HT1080 (cell line): ENCODE data around the gene RAB34. TPM values are rescaled to one million over a fixed set of nuclear protein-coding genes. Genes with fewer than 3 reads are reported as not detected.

Source experiments
- DNase-seq: peaks from one replicate; pipeline ENCODE4 v3.0.0-alpha.2; 2015; ENCODE audit warnings: low read depth
- polyA plus RNA-seq, 2 experiments: library from polyadenylated mRNA; depleted of rRNA; stranded (reverse); fragments of >200 nt; gene quantifications; 2 replicates each; pipeline ENCODE4 v1.2.3, GENCODE V29; 2015
- total RNA-seq: library from RNA; depleted of rRNA; stranded (reverse); fragments of >200 nt; shearing (Covaris generic); gene quantifications from 2 replicates; pipeline ENCODE4 v1.2.3, GENCODE V29; 2014; rRNA removed

RAB34 gene, protein sequence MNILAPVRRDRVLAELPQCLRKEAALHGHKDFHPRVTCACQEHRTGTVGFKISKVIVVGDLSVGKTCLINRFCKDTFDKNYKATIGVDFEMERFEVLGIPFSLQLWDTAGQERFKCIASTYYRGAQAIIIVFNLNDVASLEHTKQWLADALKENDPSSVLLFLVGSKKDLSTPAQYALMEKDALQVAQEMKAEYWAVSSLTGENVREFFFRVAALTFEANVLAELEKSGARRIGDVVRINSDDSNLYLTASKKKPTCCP
- 134 and 141 TPM in 2 replicates for total RNA-seq
- 101 and 118 TPM in 2 replicates for polyA plus RNA-seq (2015; cell fraction: cytosol; rRNA removed)
- 99.2 and 100 TPM in 2 replicates for polyA plus RNA-seq (2015; cell fraction: nucleus; rRNA removed)

DNA sequence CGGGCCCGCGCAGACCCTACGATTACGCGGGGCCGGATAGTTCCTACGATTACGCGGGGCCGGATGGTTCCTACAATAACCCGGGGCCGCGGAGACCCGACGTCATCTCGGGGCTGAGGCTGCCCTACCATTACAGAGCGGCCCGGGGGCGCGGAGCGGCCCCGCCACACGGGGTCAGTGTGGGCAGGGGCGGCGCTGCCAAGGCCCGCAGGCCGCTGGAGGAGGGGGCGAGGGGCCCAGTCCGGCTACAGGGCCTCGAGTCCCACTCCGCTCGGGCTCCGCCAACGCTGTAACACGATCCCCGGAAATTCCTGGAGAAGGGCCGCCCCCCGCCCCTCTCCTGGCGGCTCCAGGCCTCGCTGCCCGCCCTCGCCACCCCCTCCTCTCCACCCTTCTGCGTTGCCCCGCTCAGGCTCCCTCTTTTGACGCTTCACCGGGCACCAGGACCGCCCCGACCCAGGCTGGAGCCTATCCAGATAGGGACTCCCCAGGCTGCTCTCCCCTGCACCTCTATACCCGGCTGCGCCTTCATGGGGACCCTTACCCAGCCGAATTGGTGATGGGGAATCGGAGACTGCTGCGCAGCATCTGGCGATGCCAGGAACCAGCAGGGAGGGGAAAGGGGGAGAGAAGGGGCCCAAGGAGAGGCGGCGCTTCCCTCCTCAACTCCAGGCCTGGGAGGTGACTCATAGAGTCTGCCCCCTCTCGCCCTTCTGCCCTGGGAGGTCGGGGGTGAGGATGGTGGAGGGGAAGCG, at the start of gene RAB34:
Gene RAB34 (minus strand): TSS at position 291 of the 755 bp plus-strand sequence. CDS start 602 bp downstream, outside the sequence.
- peak; percentile 79 for DNase-seq

DNA sequence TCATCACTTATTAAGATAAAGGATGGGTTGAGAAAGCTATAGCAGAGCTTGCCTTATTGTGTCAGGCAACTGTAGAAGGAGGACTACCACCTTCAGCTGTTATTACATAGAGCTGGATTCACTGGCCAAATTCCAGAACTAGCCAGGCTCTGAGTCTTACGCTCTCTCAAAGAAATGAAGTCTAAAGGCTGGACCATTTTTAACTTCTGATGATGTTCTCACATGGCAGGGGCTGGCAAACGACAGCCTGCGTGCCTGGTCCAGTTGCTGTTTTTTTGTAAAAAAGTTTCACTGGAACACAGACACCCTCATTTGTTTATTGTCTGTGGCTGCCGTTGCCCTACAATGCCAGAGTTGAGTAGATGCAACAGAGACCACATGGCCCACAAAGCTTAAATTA, 47.4 kb upstream of the RAB34 start:
- DNase-seq: no peak

DNA sequence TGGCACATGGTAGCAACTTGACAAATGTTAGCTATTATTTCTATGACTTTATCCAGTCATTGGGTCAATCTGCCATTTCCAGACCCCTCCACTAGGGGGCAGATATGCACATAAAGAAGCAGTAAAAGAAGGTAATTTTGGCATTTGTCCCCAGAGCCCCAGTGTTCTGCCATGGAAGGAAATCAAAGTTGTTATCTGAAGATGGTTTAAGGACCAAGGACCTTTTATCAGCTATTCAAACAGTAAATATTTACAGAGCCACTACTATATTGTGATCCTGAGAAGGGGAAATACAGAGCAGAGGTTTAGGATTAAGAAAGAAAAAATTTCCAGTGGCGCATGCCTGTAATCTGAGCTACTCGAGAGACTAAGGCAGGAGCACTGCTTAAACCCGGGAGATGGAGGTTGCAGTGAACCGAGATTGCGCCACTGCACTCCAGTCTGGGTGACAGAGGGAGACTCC, 46.2 kb upstream of the RAB34 start:
- peak; percentile 66 for DNase-seq

DNA sequence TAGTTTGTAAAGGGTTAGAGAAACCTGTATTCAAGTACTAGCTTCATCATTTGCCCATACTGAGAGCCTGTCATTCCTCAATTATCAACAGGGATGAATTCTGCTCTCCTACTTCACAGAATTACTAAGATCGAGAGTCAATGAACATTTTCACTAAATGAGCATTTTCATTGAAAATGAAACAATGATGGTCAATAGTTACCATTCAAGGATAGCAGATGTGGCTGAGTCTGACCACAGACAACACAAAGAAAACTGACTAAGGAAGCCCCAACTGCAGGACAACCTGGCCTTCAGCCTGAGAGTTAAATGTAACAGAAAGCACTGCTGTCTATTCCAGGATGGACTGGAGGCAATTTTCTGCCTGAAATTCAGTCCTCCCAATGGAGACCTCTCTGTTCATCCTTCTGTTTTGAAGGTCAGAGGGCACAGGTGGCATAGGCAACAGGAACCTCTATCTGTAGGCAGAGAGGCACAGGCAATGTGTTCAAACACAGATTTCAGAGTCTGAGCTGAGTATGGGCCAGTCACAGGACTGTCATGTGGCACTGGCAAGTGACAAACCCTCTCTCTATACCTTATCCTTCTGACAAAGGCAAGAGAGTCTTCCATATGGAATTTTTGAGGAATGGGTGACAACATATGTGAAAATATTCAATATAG, 45.6 kb upstream of the RAB34 start:
- DNase-seq: no peak

DNA sequence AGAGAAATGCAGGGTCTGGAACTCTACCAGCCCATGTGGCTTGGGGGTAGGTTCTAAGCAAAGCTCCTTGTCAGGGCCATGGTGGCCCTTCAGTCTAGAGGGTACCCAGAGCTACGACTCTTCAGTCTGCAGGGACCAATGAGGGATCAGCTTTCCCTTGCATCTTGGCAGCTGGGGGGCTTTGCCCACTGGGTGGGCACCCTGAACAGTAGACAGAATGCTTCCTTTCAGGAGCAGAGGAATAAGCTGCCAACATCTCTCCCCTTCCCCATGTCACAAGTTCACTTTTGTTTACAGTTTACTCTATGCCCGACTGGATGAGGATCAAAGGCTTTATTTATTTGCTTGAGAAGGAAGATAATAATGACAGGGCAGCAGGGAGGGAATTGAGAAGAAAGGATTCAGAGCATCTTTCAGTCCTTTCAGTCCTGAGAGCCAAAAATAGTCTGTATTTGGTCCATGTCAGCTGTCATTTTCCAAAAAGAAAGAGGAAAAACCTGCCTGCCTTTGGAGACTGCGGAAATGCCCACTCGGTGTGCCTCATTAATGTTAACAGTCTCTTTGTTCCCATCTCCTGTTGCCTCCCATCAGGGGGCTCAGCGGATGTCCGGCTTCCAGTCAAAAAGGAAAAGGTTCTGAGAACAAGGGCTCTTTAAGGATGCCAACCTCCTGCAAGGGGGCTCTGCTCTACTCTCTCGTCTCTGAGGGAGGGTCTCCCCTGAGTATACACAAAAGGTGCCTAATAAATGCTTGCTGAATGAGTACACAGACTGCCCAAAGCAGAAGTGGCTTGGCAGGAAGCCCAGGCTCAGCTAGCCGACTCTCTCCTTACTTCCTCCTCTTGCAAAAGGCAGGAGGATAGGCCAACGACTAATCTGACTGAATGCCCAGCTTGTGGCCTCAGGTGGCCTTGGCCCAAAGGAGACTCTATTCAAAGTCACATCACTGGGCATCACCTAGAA, 43.2 kb upstream of the RAB34 start:
- peak; percentile 61 for DNase-seq

DNA sequence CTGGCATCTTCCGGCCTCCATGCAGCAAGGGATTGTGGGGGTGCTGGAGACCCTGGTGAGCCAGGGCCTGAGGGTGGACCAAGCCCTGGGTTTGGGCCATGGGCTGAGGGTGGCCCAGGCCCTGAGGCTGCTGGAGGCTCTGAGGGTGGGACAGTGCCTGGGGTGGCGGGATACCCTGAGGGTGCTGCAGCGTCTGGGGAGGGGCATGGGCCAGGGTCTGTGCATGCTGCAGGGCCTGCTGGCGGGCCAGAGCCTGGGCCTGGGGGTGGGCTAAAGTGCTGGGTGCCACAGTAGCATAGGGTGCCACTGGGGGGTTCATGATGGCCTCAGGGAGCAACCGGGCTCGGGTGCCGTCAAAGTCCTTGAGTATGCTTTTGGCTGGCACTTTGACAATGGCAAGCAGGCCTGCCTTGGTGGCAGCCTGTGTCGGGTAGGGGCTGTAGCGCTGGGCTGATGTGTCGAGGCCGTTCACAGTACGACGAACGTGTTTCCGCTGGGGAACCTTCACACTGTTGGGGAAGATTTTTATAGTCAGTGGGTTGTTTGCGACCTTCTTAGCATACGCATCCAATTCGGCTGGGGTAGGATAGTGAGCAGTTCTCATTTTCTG, 41.7 kb upstream of the RAB34 start:
- no peak for DNase-seq

DNA sequence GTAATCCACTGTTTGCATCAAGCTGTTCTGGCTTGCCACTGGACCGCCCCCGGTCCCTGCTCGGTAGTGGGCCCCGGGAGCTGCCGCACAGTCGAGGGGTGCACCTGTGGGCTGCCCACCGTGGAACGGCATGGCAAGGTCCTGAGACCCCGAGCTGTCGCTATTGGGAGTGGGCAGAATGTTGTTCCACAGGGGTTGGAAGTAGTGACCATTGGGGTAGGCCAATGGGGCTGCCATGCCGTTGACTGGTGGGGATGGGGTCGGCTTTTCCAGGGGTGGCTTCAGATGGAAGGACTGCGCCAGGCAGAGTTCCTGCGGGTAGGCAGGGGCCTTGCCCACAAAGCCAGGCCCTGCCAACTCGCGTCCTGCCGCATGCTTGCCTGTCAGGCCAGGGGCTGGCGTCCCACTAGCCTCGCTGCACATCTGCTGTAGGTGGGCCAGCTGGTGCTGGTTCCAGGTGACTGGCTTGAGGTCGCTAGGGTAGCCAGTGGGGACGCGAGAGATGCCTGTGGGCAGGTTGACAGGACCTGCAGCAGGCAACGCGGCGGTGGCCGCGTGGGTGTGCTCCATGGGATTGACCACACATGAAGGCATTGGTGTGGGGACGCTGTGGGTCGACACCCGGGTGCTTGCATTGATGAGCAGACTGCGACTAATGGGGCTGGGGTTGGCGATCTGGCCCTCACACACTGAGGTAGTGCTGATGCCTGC, 40.9 kb upstream of the RAB34 start:
- no peak for DNase-seq

DNA sequence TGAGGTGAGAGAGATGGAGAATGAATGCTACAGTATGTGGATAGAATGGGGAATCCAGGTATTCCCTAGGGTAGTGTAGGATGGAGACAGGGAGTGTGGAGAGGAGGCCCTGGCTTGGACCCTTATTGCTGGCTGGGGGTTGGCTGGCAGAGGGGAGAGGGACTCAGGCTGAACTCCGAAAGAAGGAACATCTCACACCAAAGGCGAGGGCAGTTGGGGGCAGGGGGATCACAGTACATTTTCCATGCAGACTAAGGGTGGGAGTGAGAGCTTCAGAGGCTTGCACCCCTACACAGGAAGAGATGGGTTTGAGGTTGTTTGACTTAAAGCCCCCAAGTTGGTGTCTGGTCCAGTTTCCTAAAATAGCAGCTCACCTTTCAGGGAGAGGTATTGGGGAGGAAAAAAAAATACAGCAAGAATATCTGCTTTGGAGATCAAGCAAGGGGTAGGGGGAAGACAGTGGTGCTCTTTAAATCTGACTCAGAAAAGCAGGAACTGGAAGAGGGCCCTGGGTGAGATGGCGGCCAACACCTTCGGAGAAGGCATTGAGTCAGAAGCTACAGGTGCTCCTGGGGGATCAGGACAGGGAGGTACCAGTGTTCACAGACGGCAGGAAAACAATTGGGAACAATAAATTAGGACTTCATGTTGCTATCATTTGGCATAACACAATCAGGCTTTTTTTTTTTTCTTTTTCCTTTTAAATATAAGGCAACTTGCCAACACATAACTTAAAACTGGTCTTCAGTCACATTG, 38.6 kb upstream of the RAB34 start:
- no peak for DNase-seq

DNA sequence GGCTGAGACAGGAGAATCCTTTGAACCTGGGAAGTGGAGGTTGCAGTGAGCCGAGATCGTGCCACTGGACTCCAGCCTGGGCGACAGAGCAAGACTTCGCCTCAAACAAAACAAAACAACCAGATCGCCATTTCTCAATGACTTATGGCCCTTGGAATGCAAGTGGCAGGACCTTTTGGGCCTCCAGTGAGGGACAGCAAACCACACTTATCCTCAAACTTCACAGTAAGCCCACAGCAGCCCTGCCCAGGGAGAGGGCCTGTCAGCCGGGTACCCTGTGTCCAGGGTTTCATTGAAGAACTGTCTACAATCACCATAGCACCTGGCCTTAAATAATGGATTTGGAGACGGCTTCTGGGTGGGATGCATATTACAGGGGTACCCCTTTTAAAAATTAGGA, 37.8 kb upstream of the RAB34 start:
- DNase-seq: no peak

DNA sequence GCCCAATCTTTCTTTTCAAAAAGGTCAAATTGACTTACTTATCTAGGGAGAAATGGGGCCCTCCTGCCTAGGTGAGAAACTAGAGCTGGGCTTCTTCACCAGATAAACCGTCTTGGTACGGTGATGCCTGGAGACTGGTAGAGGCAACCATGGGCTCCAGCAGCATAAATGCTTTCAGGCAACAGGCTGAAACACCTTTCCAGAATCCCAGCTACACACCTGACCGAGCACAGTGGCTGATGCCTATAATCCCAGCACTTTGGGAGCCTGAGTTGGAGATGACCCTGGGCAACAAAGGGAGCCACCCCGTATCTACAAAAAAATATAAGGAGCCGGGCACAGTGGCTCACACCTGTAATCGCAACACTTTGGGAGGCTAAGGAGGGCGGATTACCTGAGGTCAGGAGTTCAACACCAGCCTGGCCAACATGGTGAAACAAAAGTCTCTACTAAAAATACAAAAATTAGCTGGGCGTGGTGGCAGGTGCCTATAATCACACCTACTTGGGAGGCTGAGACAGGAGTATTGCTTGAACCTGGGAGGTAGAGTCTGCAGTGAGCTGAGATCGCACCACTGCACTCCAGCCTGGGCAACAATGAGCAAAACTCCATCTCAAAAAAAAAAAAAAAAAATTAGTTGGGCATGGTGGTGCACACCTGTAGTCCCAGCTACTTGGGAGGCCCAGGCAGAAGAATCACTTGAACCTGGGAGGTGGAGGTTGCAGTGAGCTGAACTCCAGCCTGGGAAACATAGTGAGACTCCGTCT, 34.1 kb upstream of the RAB34 start:
- DNase-seq: no peak

DNA sequence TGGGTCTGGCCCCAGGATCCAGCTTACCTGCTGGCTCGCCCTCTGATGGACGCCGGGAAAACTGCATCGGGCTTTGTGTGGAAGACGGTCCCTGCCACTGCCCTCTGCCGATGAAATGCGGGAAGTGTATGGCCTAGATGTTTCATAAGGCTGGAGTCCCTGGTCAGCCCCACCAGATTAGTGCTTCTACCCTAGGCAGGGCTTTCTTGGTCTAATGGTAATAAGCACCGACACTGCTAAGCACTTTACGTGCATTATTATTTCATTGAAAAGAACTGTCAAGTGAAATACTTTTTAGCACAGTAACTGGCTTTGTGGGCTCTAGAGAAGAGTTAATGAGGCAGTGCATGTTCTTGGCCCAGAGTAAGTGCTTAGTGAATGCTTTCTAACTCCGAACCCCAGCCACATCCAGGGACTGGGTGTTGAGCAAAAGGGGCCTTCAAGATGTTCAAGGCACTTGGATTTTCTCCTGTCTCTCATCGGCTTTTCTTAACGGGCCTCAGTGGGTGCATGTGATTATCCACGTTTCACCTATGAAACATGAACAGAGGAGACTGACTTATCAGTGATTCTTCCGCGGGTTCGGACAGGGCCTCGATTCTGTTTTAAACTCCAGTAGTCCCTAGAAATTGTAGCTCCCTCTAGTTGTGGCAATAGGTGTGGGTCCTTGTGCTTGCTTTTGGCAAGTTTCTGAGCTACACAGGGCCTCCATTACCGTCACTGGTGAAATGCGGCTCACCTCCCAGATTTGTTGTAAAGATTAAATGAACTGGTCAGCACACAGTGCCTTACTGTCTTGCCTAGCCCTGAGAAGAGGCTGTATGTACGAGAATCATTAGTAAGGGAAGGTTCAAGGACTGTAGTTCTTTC, 32.7 kb upstream of the RAB34 start:
- peak; percentile 83 for DNase-seq

DNA sequence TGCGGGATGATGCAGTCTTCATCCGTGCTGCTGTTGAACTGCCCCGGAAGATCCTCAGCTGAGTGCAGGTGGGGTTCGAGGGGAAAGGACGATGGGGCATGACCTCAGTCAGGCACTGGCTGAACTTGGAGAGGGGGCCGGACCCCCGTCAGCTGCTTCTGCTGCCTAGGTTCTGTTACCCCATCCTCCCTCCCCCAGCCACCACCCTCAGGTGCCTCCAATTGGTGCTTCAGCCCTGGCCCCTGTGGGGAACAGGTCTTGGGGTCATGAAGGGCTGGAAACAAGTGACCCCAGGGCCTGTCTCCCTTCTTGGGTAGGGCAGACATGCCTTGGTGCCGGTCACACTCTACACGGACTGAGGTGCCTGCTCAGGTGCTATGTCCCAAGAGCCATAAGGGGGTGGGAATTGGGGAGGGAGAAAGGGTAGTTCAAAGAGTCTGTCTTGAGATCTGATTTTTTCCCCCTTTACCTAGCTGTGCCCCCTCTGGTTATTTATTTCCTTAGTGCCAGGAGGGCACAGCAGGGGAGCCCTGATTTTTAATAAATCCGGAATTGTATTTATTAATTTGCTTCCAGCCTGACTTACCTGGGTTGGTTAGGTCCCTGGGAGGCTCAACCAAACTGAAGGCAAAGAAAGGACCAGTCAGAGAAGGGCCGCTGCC, 32.0 kb upstream of the RAB34 start:
- no peak for DNase-seq

DNA sequence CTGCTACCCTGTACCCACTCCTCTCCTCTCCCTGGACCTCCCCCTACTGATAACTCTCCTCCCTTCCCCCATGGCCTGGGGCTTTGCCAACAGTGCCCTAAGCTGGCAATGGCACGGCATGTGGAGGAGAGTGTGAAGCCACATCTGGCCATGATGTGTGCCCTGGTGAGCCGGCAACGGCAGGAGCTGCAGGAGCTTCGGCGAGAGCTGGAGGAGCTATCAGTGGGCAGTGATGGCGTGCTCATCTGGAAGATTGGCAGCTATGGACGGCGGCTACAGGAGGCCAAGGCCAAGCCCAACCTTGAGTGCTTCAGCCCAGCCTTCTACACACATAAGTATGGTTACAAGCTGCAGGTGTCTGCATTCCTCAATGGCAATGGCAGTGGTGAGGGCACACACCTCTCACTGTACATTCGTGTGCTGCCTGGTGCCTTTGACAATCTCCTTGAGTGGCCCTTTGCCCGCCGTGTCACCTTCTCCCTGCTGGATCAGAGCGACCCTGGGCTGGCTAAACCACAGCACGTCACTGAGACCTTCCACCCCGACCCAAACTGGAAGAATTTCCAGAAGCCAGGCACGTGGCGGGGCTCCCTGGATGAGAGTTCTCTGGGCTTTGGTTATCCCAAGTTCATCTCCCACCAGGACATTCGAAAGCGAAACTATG, 31.3 kb upstream of the RAB34 start:
- no peak for DNase-seq

DNA sequence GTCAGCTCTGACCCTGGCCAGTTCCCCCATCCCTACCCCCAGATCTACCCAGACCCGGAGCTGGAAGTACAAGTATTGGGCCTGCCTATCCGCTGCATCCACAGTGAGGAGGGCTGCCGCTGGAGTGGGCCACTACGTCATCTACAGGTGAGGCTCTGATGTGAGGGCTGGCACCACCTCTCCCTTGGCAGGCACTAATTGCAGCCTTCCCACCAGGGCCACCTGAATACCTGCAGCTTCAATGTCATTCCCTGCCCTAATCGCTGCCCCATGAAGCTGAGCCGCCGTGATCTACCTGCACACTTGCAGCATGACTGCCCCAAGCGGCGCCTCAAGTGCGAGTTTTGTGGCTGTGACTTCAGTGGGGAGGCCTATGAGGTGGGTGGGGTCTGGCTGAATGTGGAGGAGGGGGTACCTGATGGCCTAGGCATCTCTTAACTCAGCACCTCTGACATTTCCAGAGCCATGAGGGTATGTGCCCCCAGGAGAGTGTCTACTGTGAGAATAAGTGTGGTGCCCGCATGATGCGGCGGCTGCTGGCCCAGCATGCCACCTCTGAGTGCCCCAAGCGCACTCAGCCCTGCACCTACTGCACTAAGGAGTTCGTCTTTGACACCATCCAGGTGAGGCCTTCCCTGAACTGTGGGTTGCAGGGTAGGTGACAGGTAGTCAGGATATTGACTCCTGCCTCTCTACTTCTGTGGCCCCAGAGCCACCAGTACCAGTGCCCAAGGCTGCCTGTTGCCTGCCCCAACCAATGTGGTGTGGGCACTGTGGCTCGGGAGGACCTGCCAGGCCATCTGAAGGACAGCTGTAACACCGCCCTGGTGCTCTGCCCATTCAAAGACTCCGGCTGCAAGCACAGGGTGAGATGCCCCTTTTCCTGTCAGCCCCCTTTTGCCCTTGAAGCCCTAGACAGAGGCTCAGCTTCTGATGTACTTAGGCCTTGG, 30.4 kb upstream of the RAB34 start:
- DNase-seq: no peak
